Endothelial cell (in vitro differentiated cells): ENCODE results near the gene API5. TPM values are rescaled to one million over a fixed set of nuclear protein-coding genes. Genes with fewer than 3 reads are reported as not detected.

Source experiments
- DNase-seq: peaks from one replicate; pipeline ENCODE4 v3.0.0; 2021; ENCODE audit warnings: low spot score
- H3K27ac Mint-ChIP-seq: one replicate; pipeline ENCODE4 v1.8.0; 2021; ENCODE audit warnings: mixed read lengths, inconsistent platforms; ENCODE audit not compliant: unreplicated experiment
- H3K27me3 Mint-ChIP-seq: one replicate; pipeline ENCODE4 v1.8.0; 2021; ENCODE audit warnings: mild to moderate bottlenecking, moderate library complexity, mixed read lengths, inconsistent platforms; ENCODE audit not compliant: unreplicated experiment
- H3K36me3 Mint-ChIP-seq: one replicate; pipeline ENCODE4 v1.8.0; 2021; ENCODE audit warnings: mild to moderate bottlenecking, low read depth, mixed read lengths, inconsistent platforms; ENCODE audit not compliant: unreplicated experiment
- H3K4me1 Mint-ChIP-seq: one replicate; pipeline ENCODE4 v1.8.0; 2021; ENCODE audit warnings: mild to moderate bottlenecking, mixed read lengths, inconsistent platforms; ENCODE audit not compliant: unreplicated experiment
- H3K4me3 Mint-ChIP-seq: one replicate; pipeline ENCODE4 v1.8.0; 2021; ENCODE audit warnings: mild to moderate bottlenecking, mixed read lengths, inconsistent platforms; ENCODE audit not compliant: unreplicated experiment
- H3K9me3 Mint-ChIP-seq: one replicate; pipeline ENCODE4 v1.8.0; 2021; ENCODE audit warnings: mixed read lengths, inconsistent platforms; ENCODE audit not compliant: unreplicated experiment
- total RNA-seq: library from RNA; stranded (reverse); fragmentation: NEBNext Ultra II Directional; extraction: Animal tissue kit (Norgen Biotek cat#: 25700); gene quantifications from one replicate; pipeline ENCODE4 v1.2.1, GENCODE V29; 2021; ENCODE audit not compliant: unreplicated experiment
- TF ChIP-seq, protein P1 (sequence below): fragments of 200-600 bp; sonication (generic); IDR thresholded peaks from one replicate; pipeline ENCODE4 v1.5.0; 2021; ENCODE audit warnings: antibody characterized with exemption; ENCODE audit not compliant: unreplicated experiment

Gene API5
- total RNA-seq, 1 donor from 2014 or later: 92.9 TPM

DNA sequence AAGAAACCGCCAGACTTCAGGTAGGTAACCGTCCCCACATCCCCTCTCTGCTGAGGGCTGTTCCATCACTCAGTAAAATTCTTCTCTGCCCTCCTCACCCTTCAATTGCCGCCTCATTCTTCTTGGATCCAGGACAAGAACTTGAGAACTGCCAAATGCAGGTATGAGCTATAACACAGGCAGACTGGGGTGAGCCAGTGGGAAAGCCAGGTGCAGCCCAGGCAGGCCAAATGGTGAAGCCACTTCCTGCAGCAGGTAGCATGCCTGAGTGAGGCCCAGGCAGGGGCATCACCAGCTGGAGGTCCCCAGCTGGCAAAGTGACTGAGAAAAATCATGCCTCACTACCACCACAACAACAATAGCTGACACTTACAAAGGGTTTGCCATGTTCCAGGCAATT lies 22.4 kb upstream of the API5 start:
- TF ChIP-seq, protein P1, sequence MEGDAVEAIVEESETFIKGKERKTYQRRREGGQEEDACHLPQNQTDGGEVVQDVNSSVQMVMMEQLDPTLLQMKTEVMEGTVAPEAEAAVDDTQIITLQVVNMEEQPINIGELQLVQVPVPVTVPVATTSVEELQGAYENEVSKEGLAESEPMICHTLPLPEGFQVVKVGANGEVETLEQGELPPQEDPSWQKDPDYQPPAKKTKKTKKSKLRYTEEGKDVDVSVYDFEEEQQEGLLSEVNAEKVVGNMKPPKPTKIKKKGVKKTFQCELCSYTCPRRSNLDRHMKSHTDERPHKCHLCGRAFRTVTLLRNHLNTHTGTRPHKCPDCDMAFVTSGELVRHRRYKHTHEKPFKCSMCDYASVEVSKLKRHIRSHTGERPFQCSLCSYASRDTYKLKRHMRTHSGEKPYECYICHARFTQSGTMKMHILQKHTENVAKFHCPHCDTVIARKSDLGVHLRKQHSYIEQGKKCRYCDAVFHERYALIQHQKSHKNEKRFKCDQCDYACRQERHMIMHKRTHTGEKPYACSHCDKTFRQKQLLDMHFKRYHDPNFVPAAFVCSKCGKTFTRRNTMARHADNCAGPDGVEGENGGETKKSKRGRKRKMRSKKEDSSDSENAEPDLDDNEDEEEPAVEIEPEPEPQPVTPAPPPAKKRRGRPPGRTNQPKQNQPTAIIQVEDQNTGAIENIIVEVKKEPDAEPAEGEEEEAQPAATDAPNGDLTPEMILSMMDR: no peak
- H3K27ac Mint-ChIP-seq: no peak overlapping the region
- no peak overlapping the region for H3K4me3 Mint-ChIP-seq
- H3K4me1 Mint-ChIP-seq: no peaks in the 10 kb centered on the region
- no peaks in the 10 kb centered on the region for H3K36me3 Mint-ChIP-seq
- peaks cover 2% of the 10 kb centered on the region for H3K27me3 Mint-ChIP-seq
- peaks cover 8% of the 10 kb centered on the region for H3K9me3 Mint-ChIP-seq
- no peak for DNase-seq

DNA sequence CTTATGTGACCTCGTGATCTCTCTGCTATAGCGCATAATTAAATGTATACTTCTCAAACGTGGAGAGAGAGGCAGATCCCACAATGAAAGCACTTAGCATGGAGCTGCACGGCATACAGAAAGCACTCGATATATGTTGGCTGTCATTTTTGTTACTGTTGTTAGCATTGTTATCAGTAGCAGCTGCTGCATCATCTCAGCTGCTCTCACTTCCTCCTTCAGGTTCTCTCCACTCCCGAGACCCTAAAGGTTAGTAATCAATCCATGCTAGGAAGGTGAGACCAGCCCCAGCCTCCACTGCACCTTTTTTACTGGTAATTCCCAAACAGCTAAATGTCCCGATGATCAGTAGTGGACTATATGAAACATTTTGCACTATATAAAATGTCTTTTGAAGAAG lies 13.4 kb upstream of the API5 start:
- no peak overlapping the region for H3K4me3 Mint-ChIP-seq
- no peaks in the 10 kb centered on the region for H3K36me3 Mint-ChIP-seq
- peaks cover 23% of the 10 kb centered on the region for H3K9me3 Mint-ChIP-seq
- no peak for DNase-seq
- H3K4me1 Mint-ChIP-seq: no peaks in the 10 kb centered on the region
- no peak overlapping the region for H3K27ac Mint-ChIP-seq
- TF ChIP-seq, protein P1: no peak
- no peaks in the 10 kb centered on the region for H3K27me3 Mint-ChIP-seq

DNA sequence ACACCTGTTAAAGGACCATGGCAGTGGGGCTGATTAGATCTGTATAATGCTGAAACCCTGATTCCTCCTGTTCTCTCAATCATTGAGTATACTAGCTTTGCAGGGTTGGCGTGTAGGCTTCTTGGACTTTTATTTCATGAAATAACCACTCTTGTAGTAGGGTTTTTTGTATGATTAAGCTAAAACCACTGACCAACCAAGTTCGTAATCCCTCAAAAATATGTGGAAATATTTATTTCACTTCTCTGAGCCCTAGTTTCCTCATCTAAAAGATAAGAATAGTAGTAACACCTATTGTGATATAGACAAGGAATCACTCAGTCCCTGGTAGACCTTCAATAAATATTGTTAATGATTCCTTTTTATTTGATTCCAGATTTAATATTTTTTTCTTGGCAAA lies 4.2 kb downstream of the API5 start:
- Mint-ChIP-seq H3K9me3 (no peaks in the 10 kb centered on the region), H3K27me3 (peaks cover 3% of the 10 kb centered on the region), H3K27ac (no peak overlapping the region), H3K36me3 (no peaks in the 10 kb centered on the region), H3K4me1 (peaks cover 11% of the 10 kb centered on the region), H3K4me3 (no peak overlapping the region)
- TF ChIP-seq, protein P1: no peak
- DNase-seq: no peak

DNA sequence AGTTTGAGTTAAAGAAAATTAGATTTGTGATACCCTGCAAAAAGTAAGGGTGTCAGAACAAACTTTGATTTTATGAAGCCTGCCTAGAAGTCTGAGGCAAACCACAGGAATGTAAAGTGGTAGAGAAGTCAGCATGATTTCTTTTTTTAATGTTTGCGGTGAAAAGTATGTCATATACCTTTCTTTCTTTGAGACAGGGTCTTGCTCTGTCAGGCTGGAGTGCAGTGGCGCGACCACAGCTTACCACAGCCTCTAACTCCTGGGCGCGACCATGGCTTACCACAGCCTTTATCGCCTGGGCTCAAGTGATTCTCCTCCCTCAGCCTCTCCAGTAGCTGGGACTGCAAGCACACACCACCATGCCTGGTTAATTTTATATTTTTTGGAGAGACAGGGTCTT lies 4.7 kb downstream of the API5 start:
- no peak overlapping the region for H3K4me3 Mint-ChIP-seq
- H3K27ac Mint-ChIP-seq: peak overlapping the region; percentile 9
- H3K36me3 Mint-ChIP-seq: no peaks in the 10 kb centered on the region

DNA sequence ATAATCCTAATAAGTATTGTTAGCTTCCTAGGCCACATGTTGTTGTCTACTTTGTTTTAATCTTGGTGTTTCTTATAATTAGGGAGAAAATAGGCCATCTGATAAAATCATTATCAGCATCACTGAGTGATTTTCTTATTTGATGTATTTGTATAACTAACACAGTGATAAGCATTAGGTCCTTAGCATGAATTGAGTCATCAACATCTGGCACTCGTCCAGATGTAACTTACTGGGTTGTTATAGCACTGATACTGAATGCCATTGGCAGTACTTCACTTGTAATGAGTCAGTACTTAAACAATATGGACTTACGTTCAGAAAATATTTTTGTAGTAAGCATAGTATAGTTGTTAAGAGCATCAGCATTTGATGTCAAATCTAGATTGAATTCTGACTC lies 16.2 kb downstream of the API5 start:
- TF ChIP-seq, protein P1: no peak
- H3K27me3 Mint-ChIP-seq: no peaks in the 10 kb centered on the region
- H3K4me1 Mint-ChIP-seq: no peaks in the 10 kb centered on the region
- peaks cover 30% of the 10 kb centered on the region for H3K36me3 Mint-ChIP-seq
- no peak overlapping the region for H3K4me3 Mint-ChIP-seq
- no peak overlapping the region for H3K27ac Mint-ChIP-seq
- no peaks in the 10 kb centered on the region for H3K9me3 Mint-ChIP-seq
- no peak for DNase-seq

More for the DNA sequence above, 4.7 kb downstream of the API5 start:
- TF ChIP-seq, protein P1: no peak
- no peaks in the 10 kb centered on the region for H3K9me3 Mint-ChIP-seq
- no peak for DNase-seq
- H3K4me1 Mint-ChIP-seq: peaks cover 11% of the 10 kb centered on the region
- H3K27me3 Mint-ChIP-seq: peaks cover 3% of the 10 kb centered on the region
